Central memory CD8-positive, alpha-beta T cell (primary cell): ENCODE data around the gene HSD17B8.

Experiments used
- ATAC-seq: fragments of 150-1000 bp; cut with Tn5 transposase; replicated peaks from 2 replicates; pipeline ENCODE4 v1.10.0; 2022; ENCODE audit warnings: mild to moderate bottlenecking, moderate FRiP score, moderate number of reproducible peaks; ENCODE audit not compliant: poor library complexity, severe bottlenecking; ENCODE audit errors: extremely low read depth
- DNase-seq, 2 donors: peaks; one replicate each; pipeline ENCODE4 v3.0.0; 2021; ENCODE audit warnings: low spot score in 2 of 2
- H3K27ac Mint-ChIP-seq: one replicate; pipeline ENCODE4 v1.8.0; 2022; ENCODE audit warnings: low read depth, mild to moderate bottlenecking, moderate library complexity, mixed read lengths
- H3K27me3 Mint-ChIP-seq: one replicate; pipeline ENCODE4 v1.8.0; 2022; ENCODE audit warnings: mixed read lengths
- H3K36me3 Mint-ChIP-seq: one replicate; pipeline ENCODE4 v1.8.0; 2022; ENCODE audit warnings: mild to moderate bottlenecking, moderate library complexity, mixed read lengths; ENCODE audit not compliant: insufficient read depth
- H3K4me1 Mint-ChIP-seq: one replicate; pipeline ENCODE4 v1.8.0; 2022; ENCODE audit warnings: mixed read lengths
- H3K4me3 Mint-ChIP-seq: one replicate; pipeline ENCODE4 v1.8.0; 2022; ENCODE audit warnings: mild to moderate bottlenecking, moderate library complexity, mixed read lengths
- H3K9me3 Mint-ChIP-seq: one replicate; pipeline ENCODE4 v1.8.0; 2022; ENCODE audit warnings: mixed read lengths

The HSD17B8 gene

GRCh38 chr6:33166811-33167210 lies 37.6 kb upstream of the HSD17B8 start:
- H3K9me3 Mint-ChIP-seq, result no peaks in the 10 kb centered on the region
- no peak for DNase-seq
- H3K27ac Mint-ChIP-seq, result no peak overlapping the region
- no peak overlapping the region for H3K4me3 Mint-ChIP-seq
- ATAC-seq, result no peak
- H3K27me3 Mint-ChIP-seq, result peaks cover 27% of the 10 kb centered on the region
- peaks cover 3% of the 10 kb centered on the region for H3K36me3 Mint-ChIP-seq
- peaks cover 2% of the 10 kb centered on the region for H3K4me1 Mint-ChIP-seq

- H3K4me1 Mint-ChIP-seq, result no peaks in the 10 kb centered on the region
- H3K27ac Mint-ChIP-seq, result no peak overlapping the region
- H3K4me3 Mint-ChIP-seq, result no peak overlapping the region
- no peak for DNase-seq
- H3K9me3 Mint-ChIP-seq, result no peaks in the 10 kb centered on the region
- ATAC-seq, result no peak
- H3K36me3 Mint-ChIP-seq, result peaks cover 3% of the 10 kb centered on the region
- H3K27me3 Mint-ChIP-seq, result peaks cover 32% of the 10 kb centered on the region
These were observed 36.8 kb upstream of the HSD17B8 start for GRCh38 chr6:33167374-33168283.

- H3K27ac Mint-ChIP-seq, result no peak overlapping the region
- peaks cover 3% of the 10 kb centered on the region for H3K36me3 Mint-ChIP-seq
- no peaks in the 10 kb centered on the region for H3K4me1 Mint-ChIP-seq
- no peak for ATAC-seq
- DNase-seq, result no peak
- peaks cover 38% of the 10 kb centered on the region for H3K27me3 Mint-ChIP-seq
- no peak overlapping the region for H3K4me3 Mint-ChIP-seq
- no peaks in the 10 kb centered on the region for H3K9me3 Mint-ChIP-seq
These were observed 36.2 kb upstream of the HSD17B8 start for GRCh38 chr6:33168284-33168601.

- no peak for DNase-seq
- no peaks in the 10 kb centered on the region for H3K4me1 Mint-ChIP-seq
- H3K9me3 Mint-ChIP-seq, result no peaks in the 10 kb centered on the region
- H3K27me3 Mint-ChIP-seq, result peaks cover 41% of the 10 kb centered on the region
- no peak overlapping the region for H3K4me3 Mint-ChIP-seq
- no peak for ATAC-seq
- peaks cover 3% of the 10 kb centered on the region for H3K36me3 Mint-ChIP-seq
- no peak overlapping the region for H3K27ac Mint-ChIP-seq
These were observed 35.8 kb upstream of the HSD17B8 start for GRCh38 chr6:33168639-33169038.

DNA sequence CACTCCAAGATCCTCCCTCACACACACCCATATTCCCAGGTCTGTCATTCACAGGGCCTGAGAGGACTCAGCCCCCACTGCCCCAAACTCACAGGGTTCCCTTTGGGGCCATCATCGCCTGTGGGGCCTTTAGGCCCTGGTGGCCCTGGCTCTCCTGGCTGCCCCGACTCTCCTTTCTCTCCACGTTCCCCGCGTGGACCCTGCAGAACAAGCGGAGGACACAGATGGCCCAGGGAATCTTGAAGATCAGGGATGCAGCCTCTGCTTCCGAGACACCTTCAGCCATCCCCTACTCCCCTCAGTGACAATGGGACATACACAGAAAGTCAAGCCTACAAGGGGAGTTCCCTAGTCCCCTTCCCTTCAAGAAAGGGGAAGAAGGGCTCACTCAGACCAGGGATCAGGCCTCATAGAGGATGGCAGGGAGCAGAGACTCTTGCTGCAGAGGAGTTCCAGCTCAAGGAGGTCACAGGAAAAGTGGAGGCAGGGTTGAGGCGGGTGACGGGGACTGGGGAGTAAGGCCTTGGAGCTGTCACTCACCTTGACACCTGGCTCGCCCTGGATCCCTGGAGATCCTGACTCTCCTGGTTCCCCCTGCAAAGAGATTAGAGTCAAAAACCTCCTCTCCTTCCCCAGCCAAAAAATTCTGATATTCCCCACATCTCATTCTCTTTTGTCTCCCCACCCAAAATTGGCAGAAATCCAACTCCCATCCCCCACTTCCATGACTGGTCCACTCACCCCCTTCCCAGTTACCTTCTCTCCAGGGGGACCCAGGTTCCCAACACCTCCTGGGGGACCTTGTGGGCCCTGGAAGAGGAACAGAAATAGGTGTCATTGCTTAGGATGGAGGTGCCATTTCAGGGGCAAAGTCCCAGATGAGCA lies 34.9 kb upstream of the HSD17B8 start:
- Mint-ChIP-seq H3K27me3 (peaks cover 35% of the 10 kb centered on the region), H3K4me3 (no peak overlapping the region), H3K27ac (peak overlapping the region; percentile 27), H3K9me3 (no peaks in the 10 kb centered on the region), H3K36me3 (peaks cover 3% of the 10 kb centered on the region), H3K4me1 (no peaks in the 10 kb centered on the region)
- ATAC-seq, result no peak
- no peak for DNase-seq

- Mint-ChIP-seq H3K27me3 (peaks cover 39% of the 10 kb centered on the region), H3K4me3 (no peak overlapping the region), H3K4me1 (no peaks in the 10 kb centered on the region), H3K27ac (peak overlapping the region; percentile 27), H3K9me3 (no peaks in the 10 kb centered on the region), H3K36me3 (peaks cover 3% of the 10 kb centered on the region)
- DNase-seq, result no peak
- ATAC-seq, result no peak
These were observed 34.1 kb upstream of the HSD17B8 start for GRCh38 chr6:33170176-33171015.

GRCh38 chr6:33171016-33171879 lies 33.2 kb upstream of the HSD17B8 start:
- Mint-ChIP-seq H3K36me3 (peaks cover 3% of the 10 kb centered on the region), H3K27ac (no peak overlapping the region), H3K27me3 (peaks cover 39% of the 10 kb centered on the region), H3K4me1 (no peaks in the 10 kb centered on the region), H3K9me3 (no peaks in the 10 kb centered on the region), H3K4me3 (no peak overlapping the region)
- no peak for ATAC-seq
- no peak for DNase-seq

- Mint-ChIP-seq H3K9me3 (no peaks in the 10 kb centered on the region), H3K4me3 (no peak overlapping the region), H3K27ac (peak overlapping the region; percentile 42), H3K27me3 (peaks cover 44% of the 10 kb centered on the region), H3K36me3 (peaks cover 3% of the 10 kb centered on the region), H3K4me1 (no peaks in the 10 kb centered on the region)
- no peak for DNase-seq
- ATAC-seq, result no peak
These were observed 32.4 kb upstream of the HSD17B8 start for GRCh38 chr6:33171880-33172687.

GRCh38 chr6:33172688-33173534 lies 31.5 kb upstream of the HSD17B8 start:
- Mint-ChIP-seq H3K9me3 (no peaks in the 10 kb centered on the region), H3K4me1 (no peaks in the 10 kb centered on the region), H3K27ac (peak overlapping the region; percentile 42), H3K4me3 (no peak overlapping the region), H3K36me3 (peaks cover 3% of the 10 kb centered on the region), H3K27me3 (peaks cover 52% of the 10 kb centered on the region)
- no peak for DNase-seq
- no peak for ATAC-seq

- DNase-seq (no peak), ATAC-seq (no peak)
- Mint-ChIP-seq H3K36me3 (peaks cover 3% of the 10 kb centered on the region), H3K9me3 (no peaks in the 10 kb centered on the region), H3K4me3 (no peak overlapping the region), H3K27me3 (peaks cover 59% of the 10 kb centered on the region), H3K27ac (no peak overlapping the region), H3K4me1 (no peaks in the 10 kb centered on the region)
These were observed 30.8 kb upstream of the HSD17B8 start for GRCh38 chr6:33173535-33174180.
